Spleen (tissue), 7 donors: ENCODE measurements around the gene SLAIN2.

ENCODE experiments used
- POLR2A ChIP-seq, 3 donors: fragments of 450-650 bp; IDR thresholded peaks; one replicate each; pipeline ENCODE4 v1.5.1; 2017; ENCODE audit warnings: antibody characterized with exemption in 3 of 3, mild to moderate bottlenecking in 1 of 3
- POLR2AphosphoS5 ChIP-seq, 3 donors: sonication (generic); formaldehyde crosslinking; IDR thresholded peaks; one replicate each; pipeline ENCODE4 v1.5.1; 2017; ENCODE audit warnings: antibody characterized with exemption in 3 of 3
- TF ChIP-seq, protein P1 (sequence below), 11 experiments: fragments of 200-600 bp in 7 of 11; fragments of 450-650 bp in 4 of 11; sonication (generic) in 4 of 11; IDR thresholded peaks in 8 of 11; conservative IDR thresholded peaks in 3 of 11; 1 replicate in 7 of 11; 2 replicates in 4 of 11; pipeline versions ENCODE4 v1.4.0 to v1.8.0; 2016 to 2021; ENCODE audit warnings: antibody characterized with exemption in 11 of 11, inconsistent platforms in 4 of 11, mild to moderate bottlenecking in 1 of 11
- donor health status: DM: no; HTN: no; CAD: no; lungs with moderate emphysema.
- donor health status: DM: no; HTN: no; CAD: no.
- donor health status: DM: no; HTN: no; CAD: no.

DNA sequence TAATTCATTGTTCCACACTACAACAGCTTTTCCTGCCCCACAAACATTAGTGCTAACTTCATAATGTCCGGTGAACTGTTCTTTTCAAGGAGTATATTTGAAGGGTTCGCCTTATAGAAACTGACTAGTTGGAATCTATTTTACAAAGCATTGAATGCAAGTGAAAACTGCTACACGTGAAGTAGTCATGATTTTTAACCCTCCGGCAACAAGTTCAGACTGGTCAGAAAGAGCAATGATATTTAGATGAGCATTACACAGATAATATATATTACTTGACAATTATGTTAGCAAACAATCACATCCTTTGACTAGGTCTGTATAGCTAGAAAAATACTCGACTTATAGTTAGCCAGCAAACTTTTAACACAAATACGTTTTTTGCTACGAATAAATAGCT lies 1.7 kb upstream of the SLAIN2 start:
- TF ChIP-seq, protein P1, sequence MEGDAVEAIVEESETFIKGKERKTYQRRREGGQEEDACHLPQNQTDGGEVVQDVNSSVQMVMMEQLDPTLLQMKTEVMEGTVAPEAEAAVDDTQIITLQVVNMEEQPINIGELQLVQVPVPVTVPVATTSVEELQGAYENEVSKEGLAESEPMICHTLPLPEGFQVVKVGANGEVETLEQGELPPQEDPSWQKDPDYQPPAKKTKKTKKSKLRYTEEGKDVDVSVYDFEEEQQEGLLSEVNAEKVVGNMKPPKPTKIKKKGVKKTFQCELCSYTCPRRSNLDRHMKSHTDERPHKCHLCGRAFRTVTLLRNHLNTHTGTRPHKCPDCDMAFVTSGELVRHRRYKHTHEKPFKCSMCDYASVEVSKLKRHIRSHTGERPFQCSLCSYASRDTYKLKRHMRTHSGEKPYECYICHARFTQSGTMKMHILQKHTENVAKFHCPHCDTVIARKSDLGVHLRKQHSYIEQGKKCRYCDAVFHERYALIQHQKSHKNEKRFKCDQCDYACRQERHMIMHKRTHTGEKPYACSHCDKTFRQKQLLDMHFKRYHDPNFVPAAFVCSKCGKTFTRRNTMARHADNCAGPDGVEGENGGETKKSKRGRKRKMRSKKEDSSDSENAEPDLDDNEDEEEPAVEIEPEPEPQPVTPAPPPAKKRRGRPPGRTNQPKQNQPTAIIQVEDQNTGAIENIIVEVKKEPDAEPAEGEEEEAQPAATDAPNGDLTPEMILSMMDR (IDR thresholded peaks at IDR 0.05 in 8 of 11, conservative IDR thresholded peaks at IDR 0.05 in 3 of 11): no peak
- no peak for TF ChIP-seq POLR2A (IDR thresholded peaks at IDR 0.05)
- TF ChIP-seq POLR2AphosphoS5 (IDR thresholded peaks at IDR 0.05): no peak
